ENCODE results near the gene HSDL1. TPM values are rescaled to one million over a fixed set of nuclear protein-coding genes. Genes with fewer than 3 reads are reported as not detected.

HSDL1 gene
- total and polyA plus RNA-seq, 4 donors, result 12.6 to 41.3 (median 16.7) TPM

GRCh38 chr16:84175350-84176081 is 30.5 kb upstream of the HSDL1 start:
- 21 to 63% methylated on average over 10 of the region's 10 CpGs for WGBS, 2 donors
- Histone ChIP-seq H3K9ac (ENCODE audit: insufficient read depth in 1 of 2, low read length in 2 of 2) (no peak overlapping the region), H3K27ac (ENCODE audit: low read depth in 1 of 2, low read length in 1 of 2) (peak overlapping the region in 1 of 2 donors; percentile 1), H3K4me1 (ENCODE audit: control insufficient read depth in 5 of 5, insufficient read depth in 5 of 5, low read length in 5 of 5) (peaks cover 0 to 15% (median 0%) of the 10 kb centered on the region in 5 donors), H3K4me3 (no peak overlapping the region), H3K36me3 (ENCODE audit: control insufficient read depth in 4 of 4, insufficient read depth in 4 of 4, low read length in 4 of 4) (peaks cover 0 to 26% (median 4%) of the 10 kb centered on the region in 4 donors), H3K27me3 (ENCODE audit: control insufficient read depth in 3 of 3, insufficient read depth in 3 of 3, low read length in 2 of 3) (no peaks in the 10 kb centered on the region), H3K9me3 (ENCODE audit: control insufficient read depth in 4 of 4, insufficient read depth in 3 of 4, low read length in 3 of 4) (no peaks in the 10 kb centered on the region)
- peak; percentile 26 for TF ChIP-seq CTCF (IDR thresholded peaks at IDR 0.05; ENCODE audit: control extremely low read depth, extremely low read depth)
- ATAC-seq (ENCODE audit: insufficient read depth, low FRiP score) (no peak), DNase-seq (peak in 2 of 3 donors; percentile 39 to 42)

GRCh38 chr16:84174396-84174795 is 29.4 kb upstream of the HSDL1 start:
- Histone ChIP-seq H3K36me3 (ENCODE audit: control insufficient read depth in 4 of 4, insufficient read depth in 4 of 4, low read length in 4 of 4) (peaks cover 0 to 14% (median 3%) of the 10 kb centered on the region in 4 donors), H3K27ac (ENCODE audit: low read depth in 1 of 2, low read length in 1 of 2) (no peak overlapping the region), H3K9me3 (ENCODE audit: control insufficient read depth in 4 of 4, insufficient read depth in 3 of 4, low read length in 3 of 4) (no peaks in the 10 kb centered on the region), H3K4me3 (no peak overlapping the region), H3K4me1 (ENCODE audit: control insufficient read depth in 5 of 5, insufficient read depth in 5 of 5, low read length in 5 of 5) (peaks cover 0 to 15% (median 0%) of the 10 kb centered on the region in 5 donors), H3K9ac (ENCODE audit: insufficient read depth in 1 of 2, low read length in 2 of 2) (no peak overlapping the region), H3K27me3 (ENCODE audit: control insufficient read depth in 3 of 3, insufficient read depth in 3 of 3, low read length in 2 of 3) (no peaks in the 10 kb centered on the region)
- DNase-seq (no peak), ATAC-seq (ENCODE audit: insufficient read depth, low FRiP score) (no peak)
- WGBS, 2 donors, result 77 to 83% methylated on average over 11 of the region's 11 CpGs
- no peak for TF ChIP-seq CTCF (IDR thresholded peaks at IDR 0.05; ENCODE audit: control extremely low read depth, extremely low read depth)

GRCh38 chr16:84169765-84170310 is 24.9 kb upstream of the HSDL1 start:
- Histone ChIP-seq H3K9me3 (ENCODE audit: control insufficient read depth in 4 of 4, insufficient read depth in 3 of 4, low read length in 3 of 4) (no peaks in the 10 kb centered on the region), H3K4me3 (no peak overlapping the region), H3K27me3 (ENCODE audit: control insufficient read depth in 3 of 3, insufficient read depth in 3 of 3, low read length in 2 of 3) (no peaks in the 10 kb centered on the region), H3K36me3 (ENCODE audit: control insufficient read depth in 4 of 4, insufficient read depth in 4 of 4, low read length in 4 of 4) (no peaks in the 10 kb centered on the region), H3K9ac (ENCODE audit: insufficient read depth in 1 of 2, low read length in 2 of 2) (no peak overlapping the region), H3K4me1 (ENCODE audit: control insufficient read depth in 5 of 5, insufficient read depth in 5 of 5, low read length in 5 of 5) (no peaks in the 10 kb centered on the region), H3K27ac (ENCODE audit: low read depth in 1 of 2, low read length in 1 of 2) (no peak overlapping the region)
- TF ChIP-seq CTCF (IDR thresholded peaks at IDR 0.05; ENCODE audit: control extremely low read depth, extremely low read depth), result no peak
- ATAC-seq (ENCODE audit: insufficient read depth, low FRiP score), result no peak
- no peak for DNase-seq
- 79 to 81% methylated on average over 11 of the region's 11 CpGs for WGBS, 2 donors

All from lung (tissue), 12 donors.